AG09309 (cell line): Measurements from ENCODE around the gene PLCG2.
"Not testable (repeated sequence)": the region's sequence is repeated elsewhere in the genome, so short reads cannot be mapped to it uniquely, and the experiment has no call there.

Experiments used
- DNase-seq: peaks from one replicate; pipeline ENCODE4 v3.0.0-alpha.2; 2010; ENCODE audit warnings: low read depth
- H3K4me3 ChIP-seq: 2 replicates; pipeline ENCODE4 v1.5.1; 2011; ENCODE audit warnings: mild to moderate bottlenecking, low read depth, low read length, moderate library complexity; ENCODE audit not compliant: control insufficient read depth
- CTCF ChIP-seq: IDR thresholded peaks from 2 replicates; pipeline ENCODE4 v1.5.1; 2011; ENCODE audit warnings: mild to moderate bottlenecking, low read depth, low read length, inconsistent platforms; ENCODE audit not compliant: insufficient read depth, control insufficient read depth; ENCODE audit errors: missing control alignments

PLCG2 gene

GRCh38 chr16:82005027-82005830, 226.1 kb downstream of the PLCG2 start:
- no peak for TF ChIP-seq CTCF
- H3K4me3 ChIP-seq, result no peak overlapping the region
- DNase-seq, result no peak

- no peak overlapping the region for H3K4me3 ChIP-seq
- no peak for TF ChIP-seq CTCF
- no peak for DNase-seq
Observed at GRCh38 chr16:82006036-82006435, 226.9 kb downstream of the PLCG2 start.

GRCh38 chr16:82007189-82007588, 228.1 kb downstream of the PLCG2 start:
- no peak for DNase-seq
- no peak for TF ChIP-seq CTCF
- H3K4me3 ChIP-seq, result no peak overlapping the region

GRCh38 chr16:82008957-82009592, 230.0 kb downstream of the PLCG2 start:
- no peak for DNase-seq
- H3K4me3 ChIP-seq, result no peak overlapping the region
- no peak for TF ChIP-seq CTCF

- not testable (repeated sequence) for DNase-seq, H3K4me3 ChIP-seq
Observed at GRCh38 chr16:82009789-82010188, 230.7 kb downstream of the PLCG2 start.

GRCh38 chr16:82010649-82011048, 231.6 kb downstream of the PLCG2 start:
- no peak overlapping the region for H3K4me3 ChIP-seq
- TF ChIP-seq CTCF, result no peak
- no peak for DNase-seq

- H3K4me3 ChIP-seq, result peak within 1 kb of the TSS; percentile 37
- DNase-seq, result no peak
- no peak for TF ChIP-seq CTCF
Observed at GRCh38 chr16:82011199-82011641, 232.1 kb downstream of the PLCG2 start, which contains the start of gene SDR42E1. Gene SDR42E1, minus strand, starts transcription at chr16:82011470. Its CDS starts 10,612 bp downstream, at chr16:82000858.
